ENCODE results near the gene NUP42.

GRCh38 chr7:23200331-23200730 is 18.5 kb downstream of the NUP42 start:
- TF ChIP-seq CTCF (IDR thresholded peaks at IDR 0.05): no peak
- no peak for TF ChIP-seq POLR2A (IDR thresholded peaks at IDR 0.05)

Measured in prostate gland (tissue), 2 donors.